Activated CD4-positive, alpha-beta T cell treated with anti-CD3 and anti-CD28 coated beads, Interleukin-10, Interleukin-2, amounts not matched to agents 100 ng/mL and 50 ng/mL, durations not matched to agents 16 hours and 8 hours (primary cell): ENCODE data around the gene WDR70.
"Not testable (repeated sequence)": the region's sequence is repeated elsewhere in the genome, so short reads cannot be mapped to it uniquely, and the experiment has no call there.

Experiments used
- DNase-seq: peaks from one replicate; pipeline ENCODE4 v3.0.0-alpha.2; 2020

The WDR70 gene

GRCh38 chr5:37518356-37518755, 139.2 kb downstream of the WDR70 start:
- not testable (repeated sequence) for DNase-seq

GRCh38 chr5:37519304-37519703, 140.2 kb downstream of the WDR70 start:
- no peak for DNase-seq

- DNase-seq = no peak
These were observed 140.7 kb downstream of the WDR70 start for GRCh38 chr5:37519807-37520206.

GRCh38 chr5:37520811-37521210, 141.7 kb downstream of the WDR70 start:
- no peak for DNase-seq

- no peak for DNase-seq
These were observed 154.0 kb downstream of the WDR70 start for GRCh38 chr5:37532976-37533740.

GRCh38 chr5:37533851-37534250, 154.7 kb downstream of the WDR70 start:
- DNase-seq = no peak

GRCh38 chr5:37539459-37539858, 160.3 kb downstream of the WDR70 start:
- no peak for DNase-seq

- no peak for DNase-seq
These were observed 164.1 kb downstream of the WDR70 start for GRCh38 chr5:37543216-37543615.

GRCh38 chr5:37549411-37549810, 170.3 kb downstream of the WDR70 start:
- DNase-seq = no peak

- DNase-seq = no peak
These were observed 173.0 kb downstream of the WDR70 start for GRCh38 chr5:37552161-37552560.

- DNase-seq = no peak
These were observed 173.9 kb downstream of the WDR70 start for GRCh38 chr5:37552770-37553719.

GRCh38 chr5:37553720-37554404, 174.7 kb downstream of the WDR70 start:
- no peak for DNase-seq

- DNase-seq = no peak
These were observed 175.3 kb downstream of the WDR70 start for GRCh38 chr5:37554405-37554739.

GRCh38 chr5:37554938-37555337, 175.8 kb downstream of the WDR70 start:
- DNase-seq = peak; percentile 7

GRCh38 chr5:37557734-37558293, 178.7 kb downstream of the WDR70 start:
- no peak for DNase-seq

- no peak for DNase-seq
These were observed 186.0 kb downstream of the WDR70 start for GRCh38 chr5:37565062-37565670.

GRCh38 chr5:37567566-37567965, 188.4 kb downstream of the WDR70 start:
- DNase-seq = no peak

- DNase-seq = no peak
These were observed 189.1 kb downstream of the WDR70 start for GRCh38 chr5:37568018-37568753.

- no peak for DNase-seq
These were observed 189.8 kb downstream of the WDR70 start for GRCh38 chr5:37568893-37569292.

GRCh38 chr5:37569466-37569865, 190.3 kb downstream of the WDR70 start:
- DNase-seq = no peak

- DNase-seq = no peak
These were observed 191.5 kb downstream of the WDR70 start for GRCh38 chr5:37570597-37570996.

GRCh38 chr5:37571985-37572384, 192.9 kb downstream of the WDR70 start:
- no peak for DNase-seq
